ENCODE data around the gene GYPB. TPM values are rescaled to one million over a fixed set of nuclear protein-coding genes. Genes with fewer than 3 reads are reported as not detected.

Gene GYPB
- total and polyA plus RNA-seq, 2 of the 8 experiments (the other 6 are each of a cell fraction or from before 2014, with no cell fraction given): not detected

- H2BK120ac ChIP-seq (replicated peaks; ENCODE audit: low read depth, low read length): no peak overlapping the region
- H2AFZ ChIP-seq (ENCODE audit: low read length): no peak overlapping the region
- no peaks in the 10 kb centered on the region for H3K4me1 ChIP-seq (replicated peaks in 1 of 4; ENCODE audit: control insufficient read depth in 3 of 4, insufficient read depth in 4 of 4, low read length in 3 of 4)
- no peak overlapping the region for H2BK20ac ChIP-seq (ENCODE audit: low read length)
- H3K27ac ChIP-seq (ENCODE audit: low read depth, low read length): no peak overlapping the region
- H3K4me3 ChIP-seq (ENCODE audit: extremely low read depth in 1 of 4, insufficient read depth in 2 of 4, low read depth in 3 of 4, low read length in 4 of 4): no peak overlapping the region
- H3K4ac ChIP-seq (replicated peaks; ENCODE audit: insufficient read length, low read depth, low read length): no peak overlapping the region
- H2BK12ac ChIP-seq (ENCODE audit: low read depth, low read length): no peak overlapping the region
- 93% methylated on average over 4 of the region's 4 CpGs; no CpG with 5 or more reads in 1 of the 2 experiments for WGBS, 2 experiments (ENCODE audit: extremely low coverage in 1 of 2, insufficient coverage in 1 of 2, insufficient read length in 1 of 2, insufficient replicate concordance in 2 of 2, low coverage in 1 of 2, low lambda C conversion rate in 2 of 2, missing lambda C conversion rate in 1 of 2)
- no peaks in the 10 kb centered on the region for H3K23me2 ChIP-seq (ENCODE audit: low read depth, low read length)
- no peak overlapping the region for H2AK5ac ChIP-seq (ENCODE audit: low read depth, low read length)
- no peak for FAIRE-seq
- no peak overlapping the region for H3K18ac ChIP-seq (ENCODE audit: extremely low read depth, low read length)
- H2BK15ac ChIP-seq (ENCODE audit: low read length): no peak overlapping the region
- H4K5ac ChIP-seq (ENCODE audit: insufficient read length, low read depth, low read length): no peak overlapping the region
- DNase-seq (ENCODE audit: low read depth in 1 of 2, low spot score in 2 of 2): no peak
- no peak overlapping the region for H3K56ac ChIP-seq (replicated peaks; ENCODE audit: insufficient read length, low read depth, low read length)
- H4K20me1 ChIP-seq (replicated peaks in 1 of 2; ENCODE audit: control insufficient read depth in 1 of 2, insufficient read depth in 2 of 2, low read length in 2 of 2): no peaks in the 10 kb centered on the region
- no peaks in the 10 kb centered on the region for H3K79me2 ChIP-seq (ENCODE audit: control insufficient read depth in 1 of 2, insufficient read depth in 2 of 2, low read length in 2 of 2)
- no peak overlapping the region for H3K14ac ChIP-seq (ENCODE audit: insufficient read length)
- no peak overlapping the region for H4K91ac ChIP-seq (replicated peaks; ENCODE audit: insufficient read length, low read length)
- H3K79me1 ChIP-seq (ENCODE audit: low read depth, low read length): no peaks in the 10 kb centered on the region
- POLR2A ChIA-PET (ENCODE audit: partially characterized antibody): no interaction called here
- H3K36me3 ChIP-seq (ENCODE audit: control insufficient read depth in 2 of 4, insufficient read depth in 4 of 4, low read length in 3 of 4): no peaks in the 10 kb centered on the region
- no peak overlapping the region; a peak in 1 of 7 replicates for H3K9ac ChIP-seq (replicated peaks in 1 of 4; ENCODE audit: extremely low read depth in 1 of 4, low read depth in 3 of 4, low read length in 3 of 4)
- no peak overlapping the region for H2BK5ac ChIP-seq (ENCODE audit: low read depth, low read length)
- H4K8ac ChIP-seq (ENCODE audit: extremely low read depth, insufficient read depth, low read length): no peak overlapping the region
- H3K23ac ChIP-seq (ENCODE audit: insufficient read length): no peak overlapping the region
- CTCF ChIA-PET (ENCODE audit: partially characterized antibody): no interaction called here
- H3K4me2 ChIP-seq (ENCODE audit: insufficient read depth in 1 of 2, low read depth in 2 of 2, low read length in 2 of 2): no peak overlapping the region
- no peaks in the 10 kb centered on the region for H3K27me3 ChIP-seq (replicated peaks in 1 of 4; ENCODE audit: control insufficient read depth in 3 of 4, extremely low read depth in 1 of 4, insufficient read depth in 3 of 4, low read length in 3 of 4)
- H3K9me3 ChIP-seq (ENCODE audit: insufficient read depth in 2 of 2, low read depth in 1 of 2, low read length in 1 of 2): peaks cover 2 to 4% of the 10 kb centered on the region in 2 experiments; a peak in 2 of 4 replicates
- no peak for TF ChIP-seq SRF (IDR thresholded peaks at IDR 0.05; ENCODE audit: low read depth, low read length)
- no peak for TF ChIP-seq RFX5 (IDR thresholded peaks at IDR 0.05; ENCODE audit: borderline replicate concordance, low read depth, low read length)
- no peak for TF ChIP-seq CREB1 (IDR thresholded peaks at IDR 0.05)
- no peak for TF ChIP-seq YY1 (IDR thresholded peaks at IDR 0.05; ENCODE audit: low read depth, low read length)
- TF ChIP-seq CEBPB (IDR thresholded peaks at IDR 0.05; ENCODE audit: low read depth, low read length): no peak
These were observed 37.6 kb upstream of the GYPB start for GRCh38 chr4:144056800-144057199.

Measured in H1 (cell line).